ENCODE data around the gene GRAMD1A. TPM values are rescaled to one million over a fixed set of nuclear protein-coding genes. Genes with fewer than 3 reads are reported as not detected.

Gene GRAMD1A
- total RNA-seq, 1 donor from 2014 or later = 67.4 TPM

DNA sequence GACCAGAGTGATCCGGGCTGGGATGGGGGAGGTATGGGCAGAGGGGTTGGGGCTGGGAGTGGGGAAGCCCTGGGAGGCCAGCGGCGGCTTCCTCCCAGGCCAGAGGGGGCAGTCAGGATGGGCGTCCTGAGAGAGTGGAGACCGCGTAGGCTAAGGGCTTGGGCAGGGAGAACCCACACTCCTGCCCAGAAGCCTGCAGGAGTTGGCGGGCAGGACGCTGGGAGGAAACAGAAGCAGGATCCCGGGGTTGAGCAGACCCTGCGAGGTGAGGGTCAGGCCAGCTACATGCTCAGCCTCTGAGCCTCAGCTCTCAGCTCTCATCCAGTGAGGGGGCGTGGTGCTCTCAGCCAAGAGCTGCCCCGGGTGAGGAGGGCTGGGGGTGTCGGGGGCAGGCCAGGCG lies 22.3 kb downstream of the GRAMD1A start:
- Mint-ChIP-seq H3K27me3 (ENCODE audit: low read depth, unreplicated experiment) (no peaks in the 10 kb centered on the region), H3K36me3 (ENCODE audit: low read depth, unreplicated experiment) (peaks cover 23% of the 10 kb centered on the region), H3K4me1 (ENCODE audit: low read depth, unreplicated experiment) (no peaks in the 10 kb centered on the region), H3K9me3 (ENCODE audit: unreplicated experiment) (no peaks in the 10 kb centered on the region), H3K4me3 (ENCODE audit: unreplicated experiment) (no peak overlapping the region), H3K27ac (ENCODE audit: unreplicated experiment) (no peak overlapping the region)
- Histone ChIP-seq H3K79me2 (ENCODE audit: insufficient read depth, low read length) (no peaks in the 10 kb centered on the region), H3K9ac (ENCODE audit: low read length) (no peak overlapping the region), H3K4me3 (ENCODE audit: insufficient read depth, low read depth, low read length) (no peak overlapping the region), H3K27me3 (ENCODE audit: insufficient read depth, low read length) (no peaks in the 10 kb centered on the region), H3K4me2 (ENCODE audit: low read length) (no peak overlapping the region), H2AFZ (ENCODE audit: low read depth, low read length) (no peak overlapping the region), H3K27ac (ENCODE audit: low read depth, low read length) (no peak overlapping the region), H3K36me3 (ENCODE audit: insufficient read depth, low read length) (peaks cover 2% of the 10 kb centered on the region), H4K20me1 (ENCODE audit: insufficient read depth, low read length) (peaks cover 31% of the 10 kb centered on the region), H3K4me1 (ENCODE audit: insufficient read depth, low read length) (no peaks in the 10 kb centered on the region), H3K9me3 (ENCODE audit: insufficient read depth, low read depth, low read length) (no peaks in the 10 kb centered on the region)
- no peak for TF ChIP-seq EZH2 (IDR thresholded peaks at IDR 0.05; ENCODE audit: insufficient read depth, low read length)
- TF ChIP-seq, protein P1, sequence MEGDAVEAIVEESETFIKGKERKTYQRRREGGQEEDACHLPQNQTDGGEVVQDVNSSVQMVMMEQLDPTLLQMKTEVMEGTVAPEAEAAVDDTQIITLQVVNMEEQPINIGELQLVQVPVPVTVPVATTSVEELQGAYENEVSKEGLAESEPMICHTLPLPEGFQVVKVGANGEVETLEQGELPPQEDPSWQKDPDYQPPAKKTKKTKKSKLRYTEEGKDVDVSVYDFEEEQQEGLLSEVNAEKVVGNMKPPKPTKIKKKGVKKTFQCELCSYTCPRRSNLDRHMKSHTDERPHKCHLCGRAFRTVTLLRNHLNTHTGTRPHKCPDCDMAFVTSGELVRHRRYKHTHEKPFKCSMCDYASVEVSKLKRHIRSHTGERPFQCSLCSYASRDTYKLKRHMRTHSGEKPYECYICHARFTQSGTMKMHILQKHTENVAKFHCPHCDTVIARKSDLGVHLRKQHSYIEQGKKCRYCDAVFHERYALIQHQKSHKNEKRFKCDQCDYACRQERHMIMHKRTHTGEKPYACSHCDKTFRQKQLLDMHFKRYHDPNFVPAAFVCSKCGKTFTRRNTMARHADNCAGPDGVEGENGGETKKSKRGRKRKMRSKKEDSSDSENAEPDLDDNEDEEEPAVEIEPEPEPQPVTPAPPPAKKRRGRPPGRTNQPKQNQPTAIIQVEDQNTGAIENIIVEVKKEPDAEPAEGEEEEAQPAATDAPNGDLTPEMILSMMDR (IDR thresholded peaks at IDR 0.05; ENCODE audit: insufficient read depth, low read depth, low read length) = no peak
- DNase-seq (ENCODE audit: low read depth) (no peak), FAIRE-seq (no peak)

- H2AFZ ChIP-seq (ENCODE audit: low read depth, low read length) = no peak overlapping the region
- peaks cover 20% of the 10 kb centered on the region for H3K36me3 Mint-ChIP-seq (ENCODE audit: low read depth, unreplicated experiment)
- no peak overlapping the region for H3K4me2 ChIP-seq (ENCODE audit: low read length)
- H3K27ac Mint-ChIP-seq (ENCODE audit: unreplicated experiment) = no peak overlapping the region
- H3K4me3 ChIP-seq (ENCODE audit: insufficient read depth, low read depth, low read length) = no peak overlapping the region
- H3K9me3 Mint-ChIP-seq (ENCODE audit: unreplicated experiment) = no peaks in the 10 kb centered on the region
- H3K27ac ChIP-seq (ENCODE audit: low read depth, low read length) = no peak overlapping the region
- FAIRE-seq (no peak), DNase-seq (ENCODE audit: low read depth) (no peak)
- H4K20me1 ChIP-seq (ENCODE audit: insufficient read depth, low read length) = peaks cover 38% of the 10 kb centered on the region
- H3K9me3 ChIP-seq (ENCODE audit: insufficient read depth, low read depth, low read length) = no peaks in the 10 kb centered on the region
- TF ChIP-seq EZH2 (IDR thresholded peaks at IDR 0.05; ENCODE audit: insufficient read depth, low read length) = no peak
- TF ChIP-seq, protein P1 (IDR thresholded peaks at IDR 0.05; ENCODE audit: insufficient read depth, low read depth, low read length) = no peak
- H3K36me3 ChIP-seq (ENCODE audit: insufficient read depth, low read length) = peaks cover 2% of the 10 kb centered on the region
- H3K4me3 Mint-ChIP-seq (ENCODE audit: unreplicated experiment) = no peak overlapping the region
- no peak overlapping the region for H3K9ac ChIP-seq (ENCODE audit: low read length)
- no peaks in the 10 kb centered on the region for H3K79me2 ChIP-seq (ENCODE audit: insufficient read depth, low read length)
- H3K27me3 ChIP-seq (ENCODE audit: insufficient read depth, low read length) = no peaks in the 10 kb centered on the region
- H3K4me1 Mint-ChIP-seq (ENCODE audit: low read depth, unreplicated experiment) = no peaks in the 10 kb centered on the region
- no peaks in the 10 kb centered on the region for H3K27me3 Mint-ChIP-seq (ENCODE audit: low read depth, unreplicated experiment)
- H3K4me1 ChIP-seq (ENCODE audit: insufficient read depth, low read length) = no peaks in the 10 kb centered on the region
Measured at GRCh38 chr19:35023428-35023827, 23.3 kb downstream of the GRAMD1A start.

- Histone ChIP-seq H3K27me3 (ENCODE audit: insufficient read depth, low read length) (no peaks in the 10 kb centered on the region), H3K27ac (ENCODE audit: low read depth, low read length) (no peak overlapping the region), H4K20me1 (ENCODE audit: insufficient read depth, low read length) (peaks cover 33% of the 10 kb centered on the region), H2AFZ (ENCODE audit: low read depth, low read length) (no peak overlapping the region), H3K4me2 (ENCODE audit: low read length) (no peak overlapping the region), H3K4me3 (ENCODE audit: insufficient read depth, low read depth, low read length) (no peak overlapping the region), H3K4me1 (ENCODE audit: insufficient read depth, low read length) (no peaks in the 10 kb centered on the region), H3K36me3 (ENCODE audit: insufficient read depth, low read length) (peaks cover 2% of the 10 kb centered on the region), H3K9ac (ENCODE audit: low read length) (no peak overlapping the region), H3K9me3 (ENCODE audit: insufficient read depth, low read depth, low read length) (no peaks in the 10 kb centered on the region), H3K79me2 (ENCODE audit: insufficient read depth, low read length) (no peaks in the 10 kb centered on the region)
- H3K4me3 Mint-ChIP-seq (ENCODE audit: unreplicated experiment) = no peak overlapping the region
- no peak overlapping the region for H3K27ac Mint-ChIP-seq (ENCODE audit: unreplicated experiment)
- FAIRE-seq = no peak
- no peak for DNase-seq (ENCODE audit: low read depth)
- no peaks in the 10 kb centered on the region for H3K4me1 Mint-ChIP-seq (ENCODE audit: low read depth, unreplicated experiment)
- peaks cover 18% of the 10 kb centered on the region for H3K36me3 Mint-ChIP-seq (ENCODE audit: low read depth, unreplicated experiment)
- no peak for TF ChIP-seq EZH2 (IDR thresholded peaks at IDR 0.05; ENCODE audit: insufficient read depth, low read length)
- TF ChIP-seq, protein P1 (IDR thresholded peaks at IDR 0.05; ENCODE audit: insufficient read depth, low read depth, low read length) = no peak
- no peaks in the 10 kb centered on the region for H3K27me3 Mint-ChIP-seq (ENCODE audit: low read depth, unreplicated experiment)
- no peaks in the 10 kb centered on the region for H3K9me3 Mint-ChIP-seq (ENCODE audit: unreplicated experiment)
Measured at GRCh38 chr19:35024095-35024494, 24.0 kb downstream of the GRAMD1A start.

All from astrocyte (in vitro differentiated cells and primary cell).